Measurements from ENCODE around the gene CSNK2B.

Gene CSNK2B

GRCh38 chr6:31665501-31666336, at the start of gene CSNK2B:
TSS of gene CSNK2B (plus strand) at chr6:31666080. CDS start at chr6:31666832, 752 bp downstream.
- peak; percentile 98 for DNase-seq

- DNase-seq, result no peak
Observed at GRCh38 chr6:31617010-31617409, 48.9 kb upstream of the CSNK2B start.

DNA sequence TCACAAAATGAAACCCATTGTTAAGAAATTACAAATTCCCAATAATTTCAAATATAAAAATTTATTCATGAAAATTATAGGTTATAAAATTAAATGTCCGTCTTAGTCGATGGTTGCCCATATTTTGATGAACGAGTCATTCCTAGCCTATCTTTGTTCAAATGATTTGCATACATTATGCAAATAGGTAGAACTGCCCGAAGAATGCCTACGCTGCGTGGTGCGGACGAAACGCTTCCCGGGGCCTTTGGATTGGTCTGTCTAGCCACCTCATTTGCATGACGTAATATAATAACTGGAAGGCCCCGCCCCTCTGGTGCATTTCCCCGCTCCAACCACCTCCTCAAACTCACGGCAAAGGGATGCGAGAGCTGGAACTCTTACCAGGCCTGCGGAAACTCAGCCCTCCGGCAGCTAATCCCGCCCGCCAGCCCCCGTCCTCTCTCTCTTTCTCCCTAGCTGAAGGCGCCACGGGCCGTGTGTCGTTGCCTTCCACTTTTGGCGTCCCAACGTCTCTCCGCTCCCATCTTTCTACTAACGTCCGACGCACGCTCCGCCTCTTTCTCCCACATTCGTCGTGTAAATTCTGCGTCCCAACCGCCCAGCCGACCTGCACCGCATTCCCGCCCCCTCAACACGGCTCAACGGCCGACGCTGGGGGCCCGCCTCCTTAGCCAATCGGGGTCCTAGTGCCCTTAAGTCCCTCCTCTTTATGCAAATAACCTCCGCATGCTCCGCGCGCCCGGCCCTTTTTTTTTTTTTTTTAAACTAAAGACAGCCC, 45.9 kb upstream of the CSNK2B start:
- peak; percentile 98 for DNase-seq

DNA sequence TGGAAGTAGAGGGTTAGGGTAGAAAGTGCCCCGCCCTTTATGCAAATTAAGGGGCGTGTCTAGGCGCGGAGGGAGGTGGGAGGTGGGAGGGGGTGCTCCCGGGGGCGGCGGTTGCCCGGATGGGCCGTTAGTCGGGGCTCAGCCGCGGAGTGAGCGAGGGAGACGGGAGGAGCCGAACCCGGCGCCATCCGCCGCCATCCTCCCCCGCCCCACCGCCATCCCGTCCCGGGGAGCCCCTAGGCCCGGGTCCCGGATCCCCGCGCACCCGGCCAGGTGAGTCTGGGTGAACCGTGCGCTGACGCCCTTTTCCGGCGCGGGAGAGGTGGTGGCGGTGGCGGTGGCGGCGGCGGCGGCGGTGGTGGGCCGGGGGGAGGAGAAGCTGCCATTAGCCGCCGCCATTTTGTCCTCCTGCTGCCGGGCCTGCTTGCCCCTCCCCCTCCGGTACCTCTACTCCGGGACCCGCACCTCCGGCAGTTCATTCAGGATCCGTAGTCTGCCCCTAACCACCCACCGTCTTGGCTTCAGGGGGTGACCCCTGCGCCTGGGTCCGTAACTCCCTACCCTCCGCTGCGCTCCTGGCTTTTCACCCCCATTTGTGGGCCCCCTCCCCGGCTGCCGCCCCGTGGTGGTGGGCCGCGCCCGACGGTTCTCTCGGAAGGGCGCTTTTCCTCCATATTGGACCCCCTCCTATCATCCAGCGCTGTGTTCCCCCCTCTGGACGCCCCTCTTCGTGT, 45.1 kb upstream of the CSNK2B start, which contains the start of gene PRRC2A:
Gene PRRC2A (plus strand): TSS at position 130 of the 734 bp plus-strand sequence. CDS start 2,075 bp downstream, outside the sequence.
- peak; percentile 62 for DNase-seq

DNA sequence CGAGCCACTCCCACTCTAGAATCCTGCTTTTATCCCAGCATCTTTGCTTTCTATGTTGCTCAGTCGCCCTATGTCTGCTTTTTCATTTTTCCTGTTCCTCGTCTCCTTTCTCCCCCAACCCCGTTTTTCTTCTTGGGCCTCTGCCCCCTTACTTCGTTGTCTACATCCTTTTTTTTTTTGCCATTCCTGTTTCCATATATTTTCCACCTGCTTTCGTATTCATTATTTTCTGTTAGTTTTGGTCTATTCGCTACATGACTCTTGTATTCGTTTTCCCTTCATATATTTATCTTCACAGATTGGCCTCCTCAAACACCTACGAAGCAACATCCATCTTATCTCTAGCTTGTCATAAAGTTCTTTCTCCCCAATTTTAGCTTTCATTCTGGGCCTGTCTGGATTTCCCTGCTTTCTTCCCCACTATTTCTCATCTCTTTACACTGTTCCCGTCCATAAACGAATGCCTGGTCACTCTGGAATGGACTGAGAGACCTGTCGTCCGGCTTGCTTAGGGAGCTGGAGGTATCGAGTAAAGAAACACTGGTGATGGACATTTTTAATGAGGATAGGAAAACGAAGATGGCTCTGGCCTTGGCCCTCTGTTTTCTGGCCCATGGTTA, 44.5 kb upstream of the CSNK2B start:
- DNase-seq, result no peak

GRCh38 chr6:31621991-31622390, 43.9 kb upstream of the CSNK2B start:
- no peak for DNase-seq

DNA sequence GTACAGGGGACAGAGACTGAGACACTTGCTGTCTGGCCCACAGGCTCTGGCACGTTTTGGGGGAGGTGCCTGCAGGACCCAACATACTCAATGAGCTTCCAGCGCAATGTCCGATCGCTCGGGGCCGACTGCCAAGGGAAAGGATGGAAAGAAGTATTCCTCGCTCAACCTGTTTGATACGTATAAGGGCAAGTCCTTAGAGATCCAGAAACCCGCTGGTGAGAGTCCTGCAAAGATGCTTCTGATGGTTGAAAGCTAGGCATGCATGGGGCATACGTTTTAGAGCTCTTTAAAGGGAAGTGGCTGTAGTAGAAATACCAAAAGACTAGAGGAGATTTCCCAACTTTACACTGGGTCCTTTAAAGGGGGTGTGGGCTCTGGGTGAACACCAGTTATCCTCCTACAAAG, 43.2 kb upstream of the CSNK2B start:
- DNase-seq, result no peak

- no peak for DNase-seq
Observed at GRCh38 chr6:31624070-31624469, 41.8 kb upstream of the CSNK2B start.

DNA sequence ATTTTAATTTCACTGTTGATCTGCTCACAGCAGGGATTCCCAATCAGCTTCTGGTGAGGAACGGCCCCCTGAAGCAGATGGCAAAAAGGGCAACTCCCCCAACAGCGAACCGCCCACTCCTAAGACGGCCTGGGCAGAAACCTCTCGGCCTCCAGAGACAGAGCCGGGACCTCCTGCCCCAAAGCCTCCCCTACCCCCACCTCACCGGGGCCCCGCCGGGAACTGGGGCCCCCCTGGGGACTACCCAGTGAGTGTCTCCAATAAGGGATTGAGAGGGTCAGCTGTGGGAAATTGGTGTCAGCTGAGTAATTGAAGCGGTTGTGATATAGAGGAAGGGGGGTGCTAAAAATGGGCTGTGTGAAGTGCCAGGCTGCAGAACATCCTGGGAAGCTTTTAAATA, 38.9 kb upstream of the CSNK2B start:
- no peak for DNase-seq

GRCh38 chr6:31627690-31628287, 38.1 kb upstream of the CSNK2B start:
- no peak for DNase-seq

- no peak for DNase-seq
Observed at GRCh38 chr6:31629014-31629413, 36.9 kb upstream of the CSNK2B start.

DNA sequence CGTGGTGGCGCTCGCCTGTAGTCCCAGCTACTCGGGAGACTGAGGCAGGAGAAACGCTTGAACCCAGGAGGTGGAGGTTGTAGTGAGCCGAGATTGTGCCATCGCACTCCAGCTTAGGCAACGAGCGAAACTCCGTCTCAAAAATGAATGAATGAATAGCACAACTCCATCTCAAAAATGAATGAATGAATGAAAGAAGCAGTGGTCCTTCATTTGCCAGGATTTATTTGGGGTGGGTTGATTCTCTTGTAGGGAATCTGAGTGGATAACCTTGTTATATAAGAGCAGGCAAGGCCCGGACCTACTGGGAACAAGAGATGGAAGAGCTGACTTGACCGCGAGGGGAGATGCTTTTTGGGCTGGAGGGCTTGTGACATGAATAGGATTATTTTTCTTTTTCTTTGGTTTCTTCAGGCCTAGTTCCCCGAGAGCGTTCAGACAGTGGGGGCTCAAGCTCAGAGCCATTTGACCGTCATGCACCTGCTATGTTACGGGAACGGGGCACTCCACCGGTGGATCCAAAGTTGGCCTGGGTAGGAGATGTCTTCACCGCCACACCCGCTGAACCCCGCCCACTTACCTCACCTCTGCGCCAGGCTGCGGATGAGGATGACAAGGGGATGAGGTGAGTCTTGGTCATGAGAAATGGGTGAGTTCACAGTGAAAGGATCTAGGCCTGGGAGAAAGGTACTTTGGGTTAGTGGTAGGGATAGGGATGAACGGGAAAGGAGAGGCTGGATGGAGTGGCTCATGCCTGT, 35.5 kb upstream of the CSNK2B start:
- no peak for DNase-seq

GRCh38 chr6:31631209-31631608, 34.7 kb upstream of the CSNK2B start:
- no peak for DNase-seq

- DNase-seq, result no peak
Observed at GRCh38 chr6:31631681-31632278, 34.1 kb upstream of the CSNK2B start.

DNA sequence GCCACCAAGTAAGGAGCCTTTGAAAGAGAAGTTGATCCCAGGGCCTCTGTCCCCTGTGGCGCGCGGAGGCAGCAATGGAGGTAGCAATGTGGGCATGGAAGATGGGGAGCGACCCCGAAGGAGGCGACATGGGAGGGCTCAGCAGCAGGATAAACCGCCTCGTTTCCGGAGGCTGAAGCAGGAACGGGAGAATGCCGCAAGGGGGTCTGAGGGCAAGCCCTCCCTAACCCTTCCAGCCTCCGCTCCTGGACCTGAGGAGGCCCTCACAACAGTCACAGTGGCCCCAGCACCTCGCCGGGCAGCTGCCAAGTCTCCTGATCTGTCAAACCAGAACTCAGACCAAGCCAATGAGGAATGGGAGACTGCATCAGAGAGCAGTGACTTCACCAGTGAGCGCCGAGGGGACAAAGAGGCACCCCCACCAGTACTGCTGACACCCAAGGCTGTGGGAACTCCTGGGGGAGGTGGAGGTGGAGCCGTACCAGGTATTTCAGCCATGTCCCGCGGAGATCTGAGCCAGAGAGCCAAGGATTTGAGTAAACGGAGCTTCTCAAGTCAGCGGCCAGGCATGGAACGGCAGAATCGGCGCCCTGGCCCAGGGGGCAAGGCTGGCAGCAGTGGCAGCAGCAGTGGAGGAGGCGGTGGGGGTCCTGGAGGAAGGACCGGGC, 33.5 kb upstream of the CSNK2B start:
- no peak for DNase-seq

DNA sequence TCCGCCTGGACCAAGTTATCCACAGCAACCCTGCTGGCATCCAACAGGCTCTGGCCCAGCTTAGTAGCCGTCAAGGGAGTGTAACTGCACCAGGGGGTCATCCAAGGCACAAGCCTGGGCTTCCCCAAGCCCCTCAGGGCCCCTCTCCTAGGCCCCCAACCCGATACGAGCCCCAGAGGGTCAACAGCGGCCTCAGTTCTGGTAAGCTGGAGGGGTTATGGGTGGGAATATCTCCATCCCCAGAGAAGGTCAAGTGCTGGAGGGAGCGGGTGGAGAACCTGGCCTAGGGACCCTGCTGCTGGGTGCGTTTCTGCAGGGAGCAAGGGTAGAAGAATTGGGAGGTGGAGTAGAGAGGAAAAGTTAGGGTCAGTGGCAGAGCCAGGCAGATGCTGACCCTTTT, 32.4 kb upstream of the CSNK2B start:
- DNase-seq, result no peak

DNA sequence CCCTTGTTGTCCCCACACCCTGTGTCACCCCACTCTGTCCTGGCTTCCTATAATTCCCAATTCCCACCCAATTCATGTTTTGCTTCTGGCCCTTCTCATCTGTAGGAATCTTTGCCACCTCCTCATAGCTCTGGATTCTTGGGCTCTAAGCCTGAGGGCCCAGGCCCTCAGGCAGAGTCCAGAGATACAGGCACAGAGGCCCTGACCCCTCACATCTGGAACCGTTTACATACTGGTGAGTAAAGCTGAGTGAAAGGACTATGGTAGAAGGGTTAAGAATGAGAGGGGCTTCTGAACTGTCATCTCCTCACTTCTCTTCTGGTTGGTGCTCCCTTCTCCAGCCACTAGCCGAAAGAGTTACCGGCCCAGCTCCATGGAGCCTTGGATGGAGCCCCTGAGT, 31.7 kb upstream of the CSNK2B start:
- no peak for DNase-seq

GRCh38 chr6:31634969-31635575, 30.8 kb upstream of the CSNK2B start:
- no peak for DNase-seq

GRCh38 chr6:31636698-31637596, 28.9 kb upstream of the CSNK2B start:
- no peak for DNase-seq
